ENCODE data around the gene ANXA9. TPM values are rescaled to one million over a fixed set of nuclear protein-coding genes. Genes with fewer than 3 reads are reported as not detected.

Gene ANXA9
- total RNA-seq, 2 donors from 2014 or later, result 0.15 TPM; not detected in 1

GRCh38 chr1:151002051-151002450 lies 20.0 kb downstream of the ANXA9 start:
- H3K4me3 Mint-ChIP-seq, result no peak overlapping the region
- peaks cover 42% of the 10 kb centered on the region for H3K4me1 Mint-ChIP-seq
- H3K27ac Mint-ChIP-seq, result peak overlapping the region; percentile 99
- DNase-seq (no peak), ATAC-seq (no peak)
- no peaks in the 10 kb centered on the region for H3K9me3 ChIP-seq (ENCODE audit: control insufficient read depth, low read length, poor library complexity, severe bottlenecking)
- H3K27me3 Mint-ChIP-seq, result no peaks in the 10 kb centered on the region
- peaks cover 7% of the 10 kb centered on the region for H3K36me3 Mint-ChIP-seq (ENCODE audit: low read depth)

- Mint-ChIP-seq H3K36me3 (ENCODE audit: low read depth) (peaks cover 4% of the 10 kb centered on the region), H3K4me1 (peaks cover 45% of the 10 kb centered on the region), H3K27ac (peak overlapping the region; percentile 99), H3K27me3 (no peaks in the 10 kb centered on the region), H3K4me3 (peak overlapping the region; percentile 82)
- H3K9me3 ChIP-seq (ENCODE audit: control insufficient read depth, low read length, poor library complexity, severe bottlenecking), result no peaks in the 10 kb centered on the region
- ATAC-seq, result no peak
- DNase-seq, result no peak
Observed at GRCh38 chr1:151002611-151003010, 20.5 kb downstream of the ANXA9 start.

GRCh38 chr1:151003180-151003579 lies 21.1 kb downstream of the ANXA9 start:
- DNase-seq (no peak), ATAC-seq (no peak)
- H3K4me1 Mint-ChIP-seq, result peaks cover 49% of the 10 kb centered on the region
- H3K36me3 Mint-ChIP-seq (ENCODE audit: low read depth), result peaks cover 4% of the 10 kb centered on the region
- H3K27ac Mint-ChIP-seq, result peak overlapping the region; percentile 99
- peak overlapping the region; percentile 82 for H3K4me3 Mint-ChIP-seq
- H3K9me3 ChIP-seq (ENCODE audit: control insufficient read depth, low read length, poor library complexity, severe bottlenecking), result no peaks in the 10 kb centered on the region
- H3K27me3 Mint-ChIP-seq, result no peaks in the 10 kb centered on the region

GRCh38 chr1:151005729-151006319 lies 23.7 kb downstream of the ANXA9 start:
- Mint-ChIP-seq H3K4me1 (peaks cover 61% of the 10 kb centered on the region), H3K27ac (peak overlapping the region; percentile 99), H3K4me3 (peak overlapping the region; percentile 98), H3K36me3 (ENCODE audit: low read depth) (peaks cover 4% of the 10 kb centered on the region), H3K27me3 (no peaks in the 10 kb centered on the region)
- no peak for DNase-seq
- ATAC-seq, result no peak
- H3K9me3 ChIP-seq (ENCODE audit: control insufficient read depth, low read length, poor library complexity, severe bottlenecking), result no peaks in the 10 kb centered on the region

- ATAC-seq (no peak), DNase-seq (no peak)
- H3K9me3 ChIP-seq (ENCODE audit: control insufficient read depth, low read length, poor library complexity, severe bottlenecking), result no peaks in the 10 kb centered on the region
- H3K27ac Mint-ChIP-seq, result peak within 1 kb of the TSS; percentile 99
- peaks cover 62% of the 10 kb centered on the region for H3K4me1 Mint-ChIP-seq
- no peaks in the 10 kb centered on the region for H3K27me3 Mint-ChIP-seq
- H3K4me3 Mint-ChIP-seq, result peak within 1 kb of the TSS; percentile 98
- peaks cover 4% of the 10 kb centered on the region for H3K36me3 Mint-ChIP-seq (ENCODE audit: low read depth)
Observed at GRCh38 chr1:151006327-151007052, 24.4 kb downstream of the ANXA9 start, which contains the start of gene MINDY1. MINDY1 (minus strand) TSS chr1:151006902; CDS start chr1:151002617, 4,285 bp downstream.

GRCh38 chr1:151007853-151008243 lies 25.8 kb downstream of the ANXA9 start:
- H3K4me1 Mint-ChIP-seq, result peaks cover 55% of the 10 kb centered on the region
- H3K36me3 Mint-ChIP-seq (ENCODE audit: low read depth), result no peaks in the 10 kb centered on the region
- no peaks in the 10 kb centered on the region for H3K9me3 ChIP-seq (ENCODE audit: control insufficient read depth, low read length, poor library complexity, severe bottlenecking)
- H3K27ac Mint-ChIP-seq, result peak overlapping the region; percentile 99
- no peaks in the 10 kb centered on the region for H3K27me3 Mint-ChIP-seq
- no peak for DNase-seq
- H3K4me3 Mint-ChIP-seq, result peak overlapping the region; percentile 98
- peak; percentile 6 for ATAC-seq

- H3K9me3 ChIP-seq (ENCODE audit: control insufficient read depth, low read length, poor library complexity, severe bottlenecking), result no peaks in the 10 kb centered on the region
- peak within 1 kb of the TSS; percentile 98 for H3K4me3 Mint-ChIP-seq
- no peaks in the 10 kb centered on the region for H3K27me3 Mint-ChIP-seq
Observed at GRCh38 chr1:151008244-151009205, 26.4 kb downstream of the ANXA9 start, which contains the start of gene PRUNE1. PRUNE1 (plus strand) TSS chr1:151008449; CDS start chr1:151008633, 184 bp downstream.

GRCh38 chr1:151009206-151009587 lies 27.1 kb downstream of the ANXA9 start:
- H3K9me3 ChIP-seq (ENCODE audit: control insufficient read depth, low read length, poor library complexity, severe bottlenecking), result no peaks in the 10 kb centered on the region
- ATAC-seq, result no peak
- H3K27ac Mint-ChIP-seq, result peak overlapping the region; percentile 99
- no peaks in the 10 kb centered on the region for H3K36me3 Mint-ChIP-seq (ENCODE audit: low read depth)
- DNase-seq, result no peak
- peak overlapping the region; percentile 98 for H3K4me3 Mint-ChIP-seq
- H3K27me3 Mint-ChIP-seq, result no peaks in the 10 kb centered on the region
- peaks cover 51% of the 10 kb centered on the region for H3K4me1 Mint-ChIP-seq

More at GRCh38 chr1:151008244-151009205, 26.4 kb downstream of the ANXA9 start, which contains the start of gene PRUNE1:
- DNase-seq (peak; percentile 95 to 98 (median 97)), ATAC-seq (peak; percentile 88)
- Mint-ChIP-seq H3K27ac (peak within 1 kb of the TSS; percentile 99), H3K4me1 (peaks cover 53% of the 10 kb centered on the region), H3K36me3 (ENCODE audit: low read depth) (no peaks in the 10 kb centered on the region)

- peak overlapping the region; percentile 98 for H3K4me3 Mint-ChIP-seq
- no peaks in the 10 kb centered on the region for H3K9me3 ChIP-seq (ENCODE audit: control insufficient read depth, low read length, poor library complexity, severe bottlenecking)
- H3K4me1 Mint-ChIP-seq, result peaks cover 48% of the 10 kb centered on the region
- ATAC-seq, result no peak
- no peaks in the 10 kb centered on the region for H3K27me3 Mint-ChIP-seq
- H3K36me3 Mint-ChIP-seq (ENCODE audit: low read depth), result no peaks in the 10 kb centered on the region
- H3K27ac Mint-ChIP-seq, result peak overlapping the region; percentile 99
- no peak for DNase-seq
Observed at GRCh38 chr1:151009674-151010345, 27.7 kb downstream of the ANXA9 start.

GRCh38 chr1:151010346-151010726 lies 28.2 kb downstream of the ANXA9 start:
- no peaks in the 10 kb centered on the region for H3K27me3 Mint-ChIP-seq
- H3K9me3 ChIP-seq (ENCODE audit: control insufficient read depth, low read length, poor library complexity, severe bottlenecking), result no peaks in the 10 kb centered on the region
- H3K36me3 Mint-ChIP-seq (ENCODE audit: low read depth), result no peaks in the 10 kb centered on the region
- H3K4me1 Mint-ChIP-seq, result peaks cover 48% of the 10 kb centered on the region
- H3K27ac Mint-ChIP-seq, result peak overlapping the region; percentile 99
- ATAC-seq (no peak), DNase-seq (no peak)
- H3K4me3 Mint-ChIP-seq, result no peak overlapping the region

GRCh38 chr1:151011154-151011850 lies 29.2 kb downstream of the ANXA9 start:
- DNase-seq, result no peak
- Mint-ChIP-seq H3K27ac (no peak overlapping the region), H3K36me3 (ENCODE audit: low read depth) (no peaks in the 10 kb centered on the region)

More at GRCh38 chr1:151011154-151011850, 29.2 kb downstream of the ANXA9 start:
- no peaks in the 10 kb centered on the region for H3K9me3 ChIP-seq (ENCODE audit: control insufficient read depth, low read length, poor library complexity, severe bottlenecking)
- Mint-ChIP-seq H3K4me1 (peaks cover 39% of the 10 kb centered on the region), H3K27me3 (no peaks in the 10 kb centered on the region), H3K4me3 (no peak overlapping the region)
- no peak for ATAC-seq
